ENCODE results near the gene TNFRSF8. TPM values are rescaled to one million over a fixed set of nuclear protein-coding genes. Genes with fewer than 3 reads are reported as not detected.

TNFRSF8 gene
- total RNA-seq, 1 donor from 2014 or later: not detected

DNA sequence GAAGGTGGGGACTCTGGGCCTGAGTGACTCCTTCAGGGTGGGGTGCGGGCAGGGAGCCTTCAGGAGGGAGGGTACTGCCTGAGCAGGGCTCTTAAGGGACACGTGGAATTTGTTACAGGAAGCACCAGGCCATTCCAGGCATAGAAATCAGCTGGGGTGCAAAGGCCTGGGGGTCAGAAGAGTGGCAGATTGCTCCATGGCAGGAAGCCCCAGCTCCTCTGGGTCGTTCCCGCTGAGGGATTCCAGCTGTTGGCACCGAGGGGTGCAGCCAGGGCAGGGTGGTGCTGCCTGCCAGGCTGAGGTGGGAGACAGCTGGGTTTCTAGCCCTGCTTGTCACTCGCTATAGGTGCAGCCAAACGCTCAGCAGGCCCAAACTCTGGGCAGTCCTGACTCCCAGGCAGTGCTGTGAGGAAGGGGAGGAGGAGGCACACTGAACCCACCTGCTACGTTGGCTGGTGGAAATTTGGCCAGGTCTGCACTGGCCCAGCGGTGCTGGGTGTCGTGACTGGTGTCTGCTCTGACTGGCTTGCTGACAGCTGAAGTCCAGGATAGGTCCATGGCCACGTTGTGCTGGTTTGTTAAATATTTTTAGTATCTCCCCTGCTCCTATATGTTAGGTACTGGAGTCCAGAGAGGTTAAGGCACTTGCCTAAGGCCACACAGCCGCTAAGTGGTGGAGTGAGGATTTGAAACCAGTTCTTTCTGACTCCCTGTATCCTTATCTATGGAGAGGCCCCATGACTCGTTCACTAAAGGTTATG is 123.0 kb downstream of the TNFRSF8 start:
- Mint-ChIP-seq H3K4me1 (peaks cover 75% of the 10 kb centered on the region), H3K4me3 (no peak overlapping the region), H3K27ac (ENCODE audit: unreplicated experiment) (no peak overlapping the region), H3K36me3 (ENCODE audit: low read depth) (no peaks in the 10 kb centered on the region), H3K9me3 (no peaks in the 10 kb centered on the region), H3K27me3 (ENCODE audit: low read depth) (peaks cover 4% of the 10 kb centered on the region)
- DNase-seq (ENCODE audit: low read depth, low spot score): no peak
- TF ChIP-seq, protein P1, sequence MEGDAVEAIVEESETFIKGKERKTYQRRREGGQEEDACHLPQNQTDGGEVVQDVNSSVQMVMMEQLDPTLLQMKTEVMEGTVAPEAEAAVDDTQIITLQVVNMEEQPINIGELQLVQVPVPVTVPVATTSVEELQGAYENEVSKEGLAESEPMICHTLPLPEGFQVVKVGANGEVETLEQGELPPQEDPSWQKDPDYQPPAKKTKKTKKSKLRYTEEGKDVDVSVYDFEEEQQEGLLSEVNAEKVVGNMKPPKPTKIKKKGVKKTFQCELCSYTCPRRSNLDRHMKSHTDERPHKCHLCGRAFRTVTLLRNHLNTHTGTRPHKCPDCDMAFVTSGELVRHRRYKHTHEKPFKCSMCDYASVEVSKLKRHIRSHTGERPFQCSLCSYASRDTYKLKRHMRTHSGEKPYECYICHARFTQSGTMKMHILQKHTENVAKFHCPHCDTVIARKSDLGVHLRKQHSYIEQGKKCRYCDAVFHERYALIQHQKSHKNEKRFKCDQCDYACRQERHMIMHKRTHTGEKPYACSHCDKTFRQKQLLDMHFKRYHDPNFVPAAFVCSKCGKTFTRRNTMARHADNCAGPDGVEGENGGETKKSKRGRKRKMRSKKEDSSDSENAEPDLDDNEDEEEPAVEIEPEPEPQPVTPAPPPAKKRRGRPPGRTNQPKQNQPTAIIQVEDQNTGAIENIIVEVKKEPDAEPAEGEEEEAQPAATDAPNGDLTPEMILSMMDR (conservative IDR thresholded peaks at IDR 0.05): no peak

DNA sequence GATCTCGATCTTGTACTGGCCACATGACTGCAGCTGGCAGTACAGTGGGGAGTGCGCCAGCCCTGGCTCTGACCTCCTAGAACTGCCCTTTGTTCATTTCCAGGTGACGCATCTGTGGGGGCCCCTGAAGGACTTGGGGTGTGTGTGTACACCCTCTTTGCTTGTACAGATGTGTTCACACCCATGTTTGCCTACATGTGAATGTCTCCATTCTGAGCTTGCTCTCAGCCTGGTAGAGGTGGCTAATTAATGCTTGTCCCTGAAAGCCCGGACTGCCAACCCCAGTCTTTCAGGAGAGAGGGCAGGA is 123.5 kb downstream of the TNFRSF8 start:
- H3K27ac Mint-ChIP-seq (ENCODE audit: unreplicated experiment): no peak overlapping the region
- TF ChIP-seq, protein P1 (conservative IDR thresholded peaks at IDR 0.05): no peak
- peaks cover 4% of the 10 kb centered on the region for H3K27me3 Mint-ChIP-seq (ENCODE audit: low read depth)
- H3K4me1 Mint-ChIP-seq: peaks cover 75% of the 10 kb centered on the region
- H3K36me3 Mint-ChIP-seq (ENCODE audit: low read depth): no peaks in the 10 kb centered on the region
- DNase-seq (ENCODE audit: low read depth, low spot score): no peak
- no peak overlapping the region for H3K4me3 Mint-ChIP-seq
- H3K9me3 Mint-ChIP-seq: no peaks in the 10 kb centered on the region

DNA sequence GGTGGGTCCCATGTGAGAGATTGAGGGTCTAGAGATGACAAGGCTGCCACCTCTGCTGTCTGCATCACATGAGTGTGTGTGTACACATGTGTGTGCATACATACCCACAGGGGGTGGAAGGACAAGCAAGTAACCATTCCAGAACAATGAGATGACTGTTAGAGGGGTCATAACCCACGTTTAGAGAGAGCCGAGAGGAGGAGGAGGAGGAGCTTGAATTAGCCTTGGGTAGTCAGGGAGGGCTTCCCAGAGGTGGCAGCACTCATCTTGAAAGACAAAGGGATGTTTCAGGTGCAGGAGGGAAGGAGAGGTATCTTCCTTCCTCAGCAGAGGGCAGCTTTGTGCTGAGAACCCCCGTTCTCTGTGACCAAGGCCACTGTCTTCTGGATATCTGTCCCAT is 125.0 kb downstream of the TNFRSF8 start:
- Mint-ChIP-seq H3K36me3 (ENCODE audit: low read depth) (no peaks in the 10 kb centered on the region), H3K27ac (ENCODE audit: unreplicated experiment) (no peak overlapping the region), H3K27me3 (ENCODE audit: low read depth) (peaks cover 4% of the 10 kb centered on the region), H3K9me3 (no peaks in the 10 kb centered on the region), H3K4me1 (peaks cover 68% of the 10 kb centered on the region), H3K4me3 (peak overlapping the region; percentile 28)
- TF ChIP-seq, protein P1 (conservative IDR thresholded peaks at IDR 0.05): no peak
- no peak for DNase-seq (ENCODE audit: low read depth, low spot score)

DNA sequence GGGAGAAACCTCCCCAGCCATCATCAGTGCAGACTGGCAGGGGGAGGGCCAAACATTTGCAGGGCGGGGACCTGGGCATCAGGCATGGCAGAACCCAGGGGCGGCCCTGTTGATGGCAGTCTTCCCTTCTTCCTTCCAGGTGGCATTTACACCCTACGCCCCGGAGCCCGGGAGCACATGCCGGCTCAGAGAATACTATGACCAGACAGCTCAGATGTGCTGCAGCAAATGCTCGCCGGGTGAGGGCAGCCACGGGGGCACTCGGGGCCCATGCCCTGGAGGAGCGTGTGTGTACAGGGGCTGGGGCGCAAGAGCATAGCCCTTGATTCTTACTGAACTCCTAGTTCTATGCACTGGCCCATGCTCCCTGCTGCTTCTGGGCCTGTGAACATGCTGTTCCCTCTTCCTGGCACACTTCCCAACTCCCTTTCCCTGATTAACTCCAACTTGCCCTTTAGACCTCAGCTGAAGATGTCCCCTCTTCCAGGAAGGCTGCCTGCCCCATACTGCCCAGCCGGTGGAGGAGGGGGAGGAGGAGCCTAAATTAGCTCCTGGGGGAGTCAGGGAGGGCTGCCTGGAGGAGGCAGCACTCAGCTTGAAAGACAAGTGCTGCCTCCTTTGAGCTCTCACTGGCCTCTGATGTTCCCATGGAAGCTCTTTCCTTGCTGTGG is 125.7 kb downstream of the TNFRSF8 start:
- Mint-ChIP-seq H3K4me3 (no peak overlapping the region), H3K4me1 (peaks cover 63% of the 10 kb centered on the region), H3K27ac (ENCODE audit: unreplicated experiment) (no peak overlapping the region), H3K9me3 (no peaks in the 10 kb centered on the region), H3K36me3 (ENCODE audit: low read depth) (no peaks in the 10 kb centered on the region), H3K27me3 (ENCODE audit: low read depth) (peaks cover 4% of the 10 kb centered on the region)
- TF ChIP-seq, protein P1 (conservative IDR thresholded peaks at IDR 0.05): no peak
- DNase-seq (ENCODE audit: low read depth, low spot score): no peak

DNA sequence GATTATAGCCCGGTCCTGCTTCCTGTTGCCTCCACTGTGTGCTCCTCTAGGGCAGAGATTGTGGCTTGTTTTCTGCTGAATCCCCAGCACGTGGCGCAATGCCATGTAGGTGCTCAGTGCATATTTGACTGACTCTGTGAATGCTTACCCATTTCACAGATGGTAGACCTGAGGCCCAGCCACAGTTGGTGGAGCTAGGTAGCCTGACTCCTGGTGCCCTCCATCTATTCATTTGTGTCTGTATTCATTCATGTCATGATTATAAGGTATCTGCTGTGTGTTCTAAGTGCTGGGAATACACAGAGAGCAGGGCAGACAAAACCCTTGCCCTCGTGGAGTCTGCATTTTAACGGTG is 126.2 kb downstream of the TNFRSF8 start:
- H3K27me3 Mint-ChIP-seq (ENCODE audit: low read depth): peaks cover 4% of the 10 kb centered on the region
- TF ChIP-seq, protein P1 (conservative IDR thresholded peaks at IDR 0.05): no peak
- peak overlapping the region; percentile 85 for H3K27ac Mint-ChIP-seq (ENCODE audit: unreplicated experiment)
- no peaks in the 10 kb centered on the region for H3K9me3 Mint-ChIP-seq
- no peak for DNase-seq (ENCODE audit: low read depth, low spot score)
- no peak overlapping the region for H3K4me3 Mint-ChIP-seq
- H3K36me3 Mint-ChIP-seq (ENCODE audit: low read depth): no peaks in the 10 kb centered on the region
- peaks cover 63% of the 10 kb centered on the region for H3K4me1 Mint-ChIP-seq
